HepG2 (cell line): Measurements from ENCODE around the gene ACTN4. TPM values are rescaled to one million over a fixed set of nuclear protein-coding genes. Genes with fewer than 3 reads are reported as not detected.

Source experiments
- ARNTL ChIP-seq: sonication (generic); formaldehyde crosslinking; IDR thresholded peaks from 2 replicates; pipeline ENCODE4 v1.4.0; 2020; ENCODE audit warnings: mild to moderate bottlenecking, missing genetic modification reagents
- HMG20B ChIP-seq: conservative IDR thresholded peaks from 2 replicates; pipeline ENCODE4 v1.6.1; 2016; ENCODE audit warnings: missing genetic modification reagents, missing compliant biosample characterization
- NBN ChIP-seq: fragments of 450-650 bp; conservative IDR thresholded peaks from 2 replicates; pipeline ENCODE4 v1.6.1; 2017
- PHF20 ChIP-seq: sonication (generic); formaldehyde crosslinking; IDR thresholded peaks from 2 replicates; pipeline ENCODE4 v1.5.0; 2020; ENCODE audit warnings: mild to moderate bottlenecking, missing genetic modification reagents
- RARA ChIP-seq: IDR thresholded peaks from 2 replicates; pipeline ENCODE4 v1.6.1; 2016; ENCODE audit warnings: missing genetic modification reagents, missing compliant biosample characterization
- RBFOX2 ChIP-seq: fragments of 200-400 bp; formaldehyde crosslinking; IDR thresholded peaks from 2 replicates; pipeline ENCODE4 v1.6.1; 2017; ENCODE audit warnings: low read depth, mild to moderate bottlenecking, low read length
- RXRB ChIP-seq: IDR thresholded peaks from 2 replicates; pipeline ENCODE4 v1.6.1; 2016; ENCODE audit warnings: borderline replicate concordance, missing genetic modification reagents, missing compliant biosample characterization
- SALL1 ChIP-seq: sonication (generic); formaldehyde crosslinking; IDR thresholded peaks from 2 replicates; pipeline ENCODE4 v1.8.0; 2022; ENCODE audit warnings: mild to moderate bottlenecking, missing genetic modification reagents
- SP1 ChIP-seq, 2 experiments: fragments of 450-650 bp in 1 of 2; sonication (generic) in 1 of 2; formaldehyde crosslinking in 1 of 2; IDR thresholded peaks; 2 replicates each; pipeline versions ENCODE4 v1.4.0 to v1.6.1; 2016 to 2020; ENCODE audit warnings: missing genetic modification reagents in 1 of 2
- ZFP36L1 ChIP-seq: sonication (generic); formaldehyde crosslinking; IDR thresholded peaks from 2 replicates; pipeline ENCODE4 v1.8.0; 2022; ENCODE audit warnings: mild to moderate bottlenecking, missing genetic modification reagents, moderate library complexity
- ZNF552 ChIP-seq: sonication (generic); formaldehyde crosslinking; IDR thresholded peaks from 2 replicates; pipeline ENCODE4 v1.9.0; 2022; ENCODE audit warnings: missing genetic modification reagents, mild to moderate bottlenecking, borderline replicate concordance
- ZNF569 ChIP-seq: sonication (generic); formaldehyde crosslinking; IDR thresholded peaks from 2 replicates; pipeline ENCODE4 v1.5.0; 2020; ENCODE audit warnings: mild to moderate bottlenecking, missing genetic modification reagents, moderate library complexity, borderline replicate concordance
- ZNF614 ChIP-seq: IDR thresholded peaks from 2 replicates; pipeline ENCODE4 v1.6.1; 2018; ENCODE audit warnings: missing biosample characterization, missing genetic modification reagents, inconsistent platforms, borderline replicate concordance
- ZSCAN12 ChIP-seq: sonication (generic); formaldehyde crosslinking; IDR thresholded peaks from 2 replicates; pipeline ENCODE4 v1.9.0; 2021; ENCODE audit warnings: mild to moderate bottlenecking, missing genetic modification reagents
- polyA plus RNA-seq, 8 experiments: library from polyadenylated mRNA; depleted of rRNA in 3 of 8; stranded (reverse) in 7 of 8; unstranded in 1 of 8; fragments of >200 nt; fragmentation: Illumina TruSeq in 4 of 8; extraction: Trizol in 4 of 8; gene quantifications; 2 replicates each; pipeline versions ENCODE4 v1.2.1 to v1.2.3, GENCODE V29; 2011 to 2016; ENCODE audit warnings: low read depth in 4 of 8, missing spikeins in 1 of 8, mixed read lengths in 1 of 8; ENCODE audit not compliant: insufficient read depth in 1 of 8
- total RNA-seq, 5 experiments: library from RNA; depleted of rRNA; stranded (reverse); fragments of >200 nt; fragmentation: Illumina TruSeq; extraction: Trizol; gene quantifications; 2 replicates each; pipeline ENCODE4 v1.2.3, GENCODE V29; 2016; ENCODE audit warnings: low read depth in 1 of 5
- TF ChIP-seq, protein P1 (sequence below): sonication (generic); formaldehyde crosslinking; IDR thresholded peaks from 2 replicates; pipeline ENCODE4 v1.8.1; 2023; ENCODE audit warnings: mild to moderate bottlenecking, missing genetic modification reagents, borderline replicate concordance
- TF ChIP-seq, protein P2 (sequence below): sonication (generic); formaldehyde crosslinking; IDR thresholded peaks from 2 replicates; pipeline ENCODE4 v1.4.0; 2020; ENCODE audit warnings: mild to moderate bottlenecking, missing genetic modification reagents
- TF ChIP-seq, protein P3 (sequence below): sonication (generic); formaldehyde crosslinking; IDR thresholded peaks from 2 replicates; pipeline ENCODE4 v1.4.0; 2020; ENCODE audit warnings: missing genetic modification reagents
- TF ChIP-seq, protein P4 (sequence below): IDR thresholded peaks from 2 replicates; pipeline ENCODE4 v1.6.1; 2016; ENCODE audit warnings: low read depth
- TF ChIP-seq, protein P5 (sequence below): sonication (generic); formaldehyde crosslinking; IDR thresholded peaks from 2 replicates; pipeline ENCODE4 v1.4.0; 2020; ENCODE audit warnings: missing genetic modification reagents
- TF ChIP-seq, protein P6 (sequence below): IDR thresholded peaks from 2 replicates; pipeline ENCODE4 v1.6.1; 2018; ENCODE audit warnings: missing genetic modification reagents

ACTN4 gene
- total and polyA plus RNA-seq, 2 of the 13 experiments (the other 11 are each of a cell fraction or from before 2014, with no cell fraction given): 171 to 192 TPM

DNA sequence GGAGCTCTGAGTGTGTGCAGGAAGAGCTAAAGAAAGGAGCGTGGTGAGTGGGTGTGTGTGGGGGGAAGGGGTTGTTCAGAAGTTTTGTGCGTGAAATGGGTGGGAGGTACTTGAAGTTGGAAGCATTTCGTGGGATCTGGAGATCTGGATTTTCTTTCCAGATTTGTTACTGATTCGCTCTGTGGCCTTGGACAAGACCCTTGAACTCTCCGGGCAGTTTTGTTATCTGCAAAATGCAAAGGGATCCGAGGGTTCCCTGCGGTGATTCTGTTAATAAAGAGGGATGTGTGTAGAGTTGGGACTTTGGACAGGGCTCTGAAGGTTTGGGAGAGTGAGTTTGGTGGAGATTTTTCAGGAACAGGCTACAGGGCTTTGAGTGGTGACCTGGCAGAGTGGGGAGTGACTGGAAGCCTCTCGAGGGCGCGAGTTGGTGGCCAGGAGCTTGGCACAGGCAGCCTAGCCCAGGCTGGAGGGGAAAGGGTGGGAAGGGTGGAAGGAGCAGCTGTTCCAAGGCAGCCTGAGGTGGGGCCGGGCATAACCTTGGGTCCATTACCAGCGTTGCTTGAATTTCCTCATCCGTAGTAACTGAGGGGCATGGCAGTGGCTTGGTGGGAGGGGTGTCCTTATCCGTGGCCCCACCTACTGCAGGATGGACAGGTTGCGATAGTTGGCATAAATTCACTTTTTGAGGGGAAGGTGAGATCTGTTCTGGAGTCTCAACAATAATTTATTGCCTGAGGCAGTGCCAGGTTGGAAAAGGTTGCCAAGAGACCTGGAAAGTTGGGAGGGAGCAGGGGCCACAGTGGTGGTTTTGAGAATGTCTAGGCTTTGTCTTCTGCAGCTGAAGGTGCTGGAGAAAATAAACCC, 2.1 kb downstream of the ACTN4 start (continued):
- TF ChIP-seq RARA (CRISPR knock-in tag): peak; percentile 69
- TF ChIP-seq, protein P1, sequence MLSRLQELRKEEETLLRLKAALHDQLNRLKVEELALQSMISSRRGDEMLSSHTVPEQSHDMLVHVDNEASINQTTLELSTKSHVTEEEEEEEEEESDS (CRISPR knock-in tag): no peak
- TF ChIP-seq, protein P2, sequence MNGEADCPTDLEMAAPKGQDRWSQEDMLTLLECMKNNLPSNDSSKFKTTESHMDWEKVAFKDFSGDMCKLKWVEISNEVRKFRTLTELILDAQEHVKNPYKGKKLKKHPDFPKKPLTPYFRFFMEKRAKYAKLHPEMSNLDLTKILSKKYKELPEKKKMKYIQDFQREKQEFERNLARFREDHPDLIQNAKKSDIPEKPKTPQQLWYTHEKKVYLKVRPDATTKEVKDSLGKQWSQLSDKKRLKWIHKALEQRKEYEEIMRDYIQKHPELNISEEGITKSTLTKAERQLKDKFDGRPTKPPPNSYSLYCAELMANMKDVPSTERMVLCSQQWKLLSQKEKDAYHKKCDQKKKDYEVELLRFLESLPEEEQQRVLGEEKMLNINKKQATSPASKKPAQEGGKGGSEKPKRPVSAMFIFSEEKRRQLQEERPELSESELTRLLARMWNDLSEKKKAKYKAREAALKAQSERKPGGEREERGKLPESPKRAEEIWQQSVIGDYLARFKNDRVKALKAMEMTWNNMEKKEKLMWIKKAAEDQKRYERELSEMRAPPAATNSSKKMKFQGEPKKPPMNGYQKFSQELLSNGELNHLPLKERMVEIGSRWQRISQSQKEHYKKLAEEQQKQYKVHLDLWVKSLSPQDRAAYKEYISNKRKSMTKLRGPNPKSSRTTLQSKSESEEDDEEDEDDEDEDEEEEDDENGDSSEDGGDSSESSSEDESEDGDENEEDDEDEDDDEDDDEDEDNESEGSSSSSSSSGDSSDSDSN (CRISPR knock-in tag): peak; percentile 55; the same call in 1 of the 2 replicates
- peak; percentile 59; the same call in 1 of the 2 replicates for TF ChIP-seq RXRB
- 0 out of 2 replicates have a peak, but pooled peaks have one; percentile 27 for TF ChIP-seq PHF20 (CRISPR knock-in tag)
- no peak for TF ChIP-seq ZNF552 (CRISPR knock-in tag)
- no peak for TF ChIP-seq SP1 (IDR thresholded peaks at IDR 0.05)
- no peak; the same call in 1 of the 2 replicates for TF ChIP-seq SP1 (CRISPR knock-in tag; IDR thresholded peaks at IDR 0.05)
- 0 out of 2 replicates have a peak, but pooled peaks have one; percentile 31 for TF ChIP-seq ARNTL
- no peak for TF ChIP-seq NBN
- TF ChIP-seq ZFP36L1 (CRISPR knock-in tag): 0 out of 2 replicates have a peak, but pooled peaks have one; percentile 62
- TF ChIP-seq, protein P3, sequence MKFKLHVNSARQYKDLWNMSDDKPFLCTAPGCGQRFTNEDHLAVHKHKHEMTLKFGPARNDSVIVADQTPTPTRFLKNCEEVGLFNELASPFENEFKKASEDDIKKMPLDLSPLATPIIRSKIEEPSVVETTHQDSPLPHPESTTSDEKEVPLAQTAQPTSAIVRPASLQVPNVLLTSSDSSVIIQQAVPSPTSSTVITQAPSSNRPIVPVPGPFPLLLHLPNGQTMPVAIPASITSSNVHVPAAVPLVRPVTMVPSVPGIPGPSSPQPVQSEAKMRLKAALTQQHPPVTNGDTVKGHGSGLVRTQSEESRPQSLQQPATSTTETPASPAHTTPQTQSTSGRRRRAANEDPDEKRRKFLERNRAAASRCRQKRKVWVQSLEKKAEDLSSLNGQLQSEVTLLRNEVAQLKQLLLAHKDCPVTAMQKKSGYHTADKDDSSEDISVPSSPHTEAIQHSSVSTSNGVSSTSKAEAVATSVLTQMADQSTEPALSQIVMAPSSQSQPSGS (CRISPR knock-in tag): peak; percentile 36; the same call in 1 of the 2 replicates
- peak; percentile 48 for TF ChIP-seq SALL1 (CRISPR knock-in tag)
- TF ChIP-seq, protein P4, sequence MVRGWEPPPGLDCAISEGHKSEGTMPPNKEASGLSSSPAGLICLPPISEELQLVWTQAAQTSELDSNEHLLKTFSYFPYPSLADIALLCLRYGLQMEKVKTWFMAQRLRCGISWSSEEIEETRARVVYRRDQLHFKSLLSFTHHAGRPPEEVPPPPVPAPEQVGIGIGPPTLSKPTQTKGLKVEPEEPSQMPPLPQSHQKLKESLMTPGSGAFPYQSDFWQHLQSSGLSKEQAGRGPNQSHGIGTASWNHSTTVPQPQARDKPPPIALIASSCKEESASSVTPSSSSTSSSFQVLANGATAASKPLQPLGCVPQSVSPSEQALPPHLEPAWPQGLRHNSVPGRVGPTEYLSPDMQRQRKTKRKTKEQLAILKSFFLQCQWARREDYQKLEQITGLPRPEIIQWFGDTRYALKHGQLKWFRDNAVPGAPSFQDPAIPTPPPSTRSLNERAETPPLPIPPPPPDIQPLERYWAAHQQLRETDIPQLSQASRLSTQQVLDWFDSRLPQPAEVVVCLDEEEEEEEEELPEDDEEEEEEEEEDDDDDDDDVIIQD (CRISPR knock-in tag): 0 out of 2 replicates have a peak, but pooled peaks have one; percentile 20
- TF ChIP-seq, protein P5, sequence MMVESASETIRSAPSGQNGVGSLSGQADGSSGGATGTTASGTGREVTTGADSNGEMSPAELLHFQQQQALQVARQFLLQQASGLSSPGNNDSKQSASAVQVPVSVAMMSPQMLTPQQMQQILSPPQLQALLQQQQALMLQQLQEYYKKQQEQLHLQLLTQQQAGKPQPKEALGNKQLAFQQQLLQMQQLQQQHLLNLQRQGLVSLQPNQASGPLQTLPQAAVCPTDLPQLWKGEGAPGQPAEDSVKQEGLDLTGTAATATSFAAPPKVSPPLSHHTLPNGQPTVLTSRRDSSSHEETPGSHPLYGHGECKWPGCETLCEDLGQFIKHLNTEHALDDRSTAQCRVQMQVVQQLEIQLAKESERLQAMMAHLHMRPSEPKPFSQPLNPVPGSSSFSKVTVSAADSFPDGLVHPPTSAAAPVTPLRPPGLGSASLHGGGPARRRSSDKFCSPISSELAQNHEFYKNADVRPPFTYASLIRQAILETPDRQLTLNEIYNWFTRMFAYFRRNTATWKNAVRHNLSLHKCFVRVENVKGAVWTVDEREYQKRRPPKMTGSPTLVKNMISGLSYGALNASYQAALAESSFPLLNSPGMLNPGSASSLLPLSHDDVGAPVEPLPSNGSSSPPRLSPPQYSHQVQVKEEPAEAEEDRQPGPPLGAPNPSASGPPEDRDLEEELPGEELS: peak; percentile 50; the same call in 1 of the 2 replicates
- TF ChIP-seq HMG20B: peak; percentile 75
- peak; percentile 79 for TF ChIP-seq RBFOX2
- no peak for TF ChIP-seq ZSCAN12 (CRISPR knock-in tag)
- no peak for TF ChIP-seq ZNF569
- TF ChIP-seq ZNF614 (CRISPR knock-in tag): 0 out of 2 replicates have a peak, but pooled peaks have one; percentile 40
- TF ChIP-seq, protein P6, sequence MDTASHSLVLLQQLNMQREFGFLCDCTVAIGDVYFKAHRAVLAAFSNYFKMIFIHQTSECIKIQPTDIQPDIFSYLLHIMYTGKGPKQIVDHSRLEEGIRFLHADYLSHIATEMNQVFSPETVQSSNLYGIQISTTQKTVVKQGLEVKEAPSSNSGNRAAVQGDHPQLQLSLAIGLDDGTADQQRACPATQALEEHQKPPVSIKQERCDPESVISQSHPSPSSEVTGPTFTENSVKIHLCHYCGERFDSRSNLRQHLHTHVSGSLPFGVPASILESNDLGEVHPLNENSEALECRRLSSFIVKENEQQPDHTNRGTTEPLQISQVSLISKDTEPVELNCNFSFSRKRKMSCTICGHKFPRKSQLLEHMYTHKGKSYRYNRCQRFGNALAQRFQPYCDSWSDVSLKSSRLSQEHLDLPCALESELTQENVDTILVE (CRISPR knock-in tag): peak; percentile 30; the same call in 1 of the 2 replicates
